Posterior cingulate gyrus (tissue), 11 donors: ENCODE measurements around the gene NMD3.
A peak's percentile ranks its signal among the peaks of the same experiment; 100 is the strongest.
"Not testable (repeated sequence)": the region's sequence is repeated elsewhere in the genome, so short reads cannot be mapped to it uniquely, and the experiment has no call there.

Experiments used
- DNase-seq, 10 donors: peaks; one replicate each; pipeline versions ENCODE4 v3.0.0 to v3.0.0-alpha.2; 2020 to 2021; ENCODE audit warnings: mixed read lengths in 3 of 10
- intact Hi-C: fragments of 100-400 bp; cut with DNase I; formaldehyde crosslinking; loops from one replicate; pipeline ENCODE4 v1.15.1; 2023

Gene NMD3

GRCh38 chr3:161220850-161221753 lies at the start of gene NMD3:
TSS of gene NMD3 (plus strand) at chr3:161221311. CDS start at chr3:161222014, 703 bp downstream.
- peak; percentile 86 to 99 (median 94) for DNase-seq
- intact Hi-C loops, result no loop called here

GRCh38 chr3:161171639-161172552 lies 49.2 kb upstream of the NMD3 start:
- DNase-seq, result no peak
- intact Hi-C loops, result no loop called here

DNA sequence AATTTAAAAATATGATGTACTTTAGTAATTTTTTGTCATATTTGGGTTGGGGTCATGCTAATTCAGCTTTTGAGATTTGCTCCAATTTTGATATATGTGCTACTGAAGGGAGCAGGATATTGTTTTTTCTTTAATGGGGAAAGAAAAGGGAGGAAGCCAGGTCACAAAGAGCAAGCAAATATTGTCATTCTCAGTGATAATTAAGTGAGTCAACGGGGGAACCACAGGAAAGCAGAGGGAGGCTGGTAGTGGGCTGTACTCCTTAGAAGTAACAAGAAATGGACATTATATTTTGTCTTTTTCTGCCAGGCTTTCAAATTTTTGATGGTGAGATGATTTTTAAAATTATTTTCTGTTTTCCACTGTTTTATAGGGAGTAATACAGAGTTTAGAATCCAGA lies 45.6 kb upstream of the NMD3 start:
- intact Hi-C loops, result no loop called here
- DNase-seq, result no peak

- no peak for DNase-seq
- intact Hi-C loops, result no loop called here
Observed at GRCh38 chr3:161177991-161178390, 43.1 kb upstream of the NMD3 start.

GRCh38 chr3:161181371-161181770 lies 39.7 kb upstream of the NMD3 start:
- intact Hi-C loops, DNase-seq: not testable (repeated sequence)

DNA sequence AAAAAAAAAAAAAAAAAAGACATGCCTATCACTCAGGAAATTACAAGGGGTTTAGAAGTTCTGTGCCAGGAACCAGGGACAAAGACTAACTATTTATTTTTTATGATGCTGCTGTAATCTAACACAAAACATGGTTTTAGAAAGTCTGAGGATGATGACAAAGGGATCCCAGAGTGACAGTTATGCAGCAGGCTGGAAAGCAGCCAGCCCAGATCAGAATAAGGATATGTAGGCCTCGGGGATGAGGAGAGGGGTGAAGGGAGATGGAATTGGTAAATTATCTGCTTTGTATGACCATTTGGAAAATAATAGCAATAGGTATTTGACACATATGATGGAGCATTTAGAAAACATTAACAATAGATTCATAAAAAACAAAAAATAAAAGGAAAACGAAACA lies 34.1 kb upstream of the NMD3 start:
- no peak for DNase-seq
- intact Hi-C loops, result no loop called here

DNA sequence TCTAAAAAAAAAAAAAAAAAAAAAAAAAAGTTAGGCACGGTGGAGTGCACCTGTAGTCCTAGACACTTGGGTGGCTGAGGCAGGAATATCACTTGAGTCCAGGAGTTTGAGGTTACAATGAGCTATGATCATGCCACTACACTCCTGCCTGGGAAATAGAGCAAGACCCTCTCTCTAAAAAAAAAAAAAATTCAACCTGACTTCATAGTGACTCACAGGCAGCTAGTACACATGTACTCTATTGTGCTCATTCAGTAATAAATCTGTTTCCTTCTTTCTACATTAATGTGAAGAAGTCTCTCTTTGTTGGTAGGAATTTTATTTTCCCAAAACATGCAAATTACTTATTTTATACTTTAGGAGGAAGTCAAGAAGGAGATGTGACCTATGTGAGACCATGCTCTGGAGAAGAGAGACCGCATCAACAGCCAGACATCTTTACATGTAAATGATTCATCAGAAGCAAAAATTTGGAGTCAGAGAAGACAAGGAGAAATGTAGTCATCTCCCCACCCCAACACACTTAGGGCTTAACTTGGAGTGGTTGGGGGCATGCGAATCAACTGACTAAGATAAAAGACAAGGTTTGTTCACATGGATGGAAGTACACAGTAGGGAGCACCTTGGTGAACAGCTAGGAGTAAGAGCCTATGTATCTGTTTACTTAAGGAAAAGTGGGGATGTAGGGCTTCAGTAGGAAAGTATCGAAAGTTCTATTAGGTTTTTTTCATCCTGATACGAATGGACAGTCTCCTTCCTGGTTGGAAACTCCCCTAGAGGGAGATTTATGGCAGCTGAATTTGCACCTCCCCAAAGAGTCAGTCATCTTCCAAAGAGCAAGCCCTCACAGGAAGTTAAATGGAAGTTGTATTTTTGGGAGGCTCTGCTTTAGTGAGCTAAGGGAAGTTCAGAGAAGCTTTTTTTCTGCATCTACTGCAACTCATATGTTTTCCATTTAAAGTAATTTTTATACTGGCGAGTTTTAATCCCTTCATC lies 23.0 kb upstream of the NMD3 start:
- DNase-seq, result no peak
- intact Hi-C loops, result no loop called here

GRCh38 chr3:161199926-161200325 lies 21.2 kb upstream of the NMD3 start:
- no peak for DNase-seq
- intact Hi-C loops, result no loop called here

- no peak for DNase-seq
- intact Hi-C loops, result no loop called here
Observed at GRCh38 chr3:161203485-161204098, 17.5 kb upstream of the NMD3 start.

- intact Hi-C loops, result no loop called here
- no peak for DNase-seq
Observed at GRCh38 chr3:161208931-161209330, 12.2 kb upstream of the NMD3 start.

DNA sequence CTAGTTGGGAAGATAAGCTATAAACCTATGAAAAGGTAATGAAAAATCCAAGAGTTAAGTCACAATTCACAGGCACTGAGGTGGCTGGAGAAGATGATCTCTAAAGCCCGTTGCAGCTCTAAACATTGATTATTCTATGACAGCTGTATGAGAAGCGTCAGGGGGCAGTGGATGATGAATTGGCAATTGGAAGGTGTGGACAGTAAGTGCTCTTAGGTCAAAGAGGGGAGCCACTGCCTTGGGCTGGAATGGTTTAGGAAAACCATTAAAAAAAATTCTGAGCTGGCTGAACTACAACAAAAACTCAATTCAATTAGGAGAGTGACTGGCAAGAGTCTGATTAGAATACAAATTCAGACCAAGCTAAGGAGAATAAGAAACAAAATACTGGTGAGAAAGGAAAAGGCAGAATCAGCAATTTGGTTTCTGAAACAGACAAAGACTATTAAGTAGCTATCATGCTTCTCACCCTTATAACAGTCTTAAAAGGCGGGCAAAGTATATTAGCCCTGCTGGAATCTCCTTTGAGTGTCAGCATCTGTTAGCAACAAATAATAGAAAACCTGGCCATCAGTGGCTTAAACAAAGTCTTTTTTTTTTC lies 8.8 kb upstream of the NMD3 start:
- DNase-seq, result no peak
- intact Hi-C loops, result loop anchor here (5.0 to 10.0 kb wide), 2 partner anchors 107 to 745 kb away; partner anchors contain the start of gene B3GALNT1

- no peak for DNase-seq
- intact Hi-C loops, result loop anchor here (5.0 to 10.0 kb wide), 2 partner anchors 108 to 746 kb away; partner anchors contain the start of gene B3GALNT1
Observed at GRCh38 chr3:161212906-161213305, 8.2 kb upstream of the NMD3 start.

DNA sequence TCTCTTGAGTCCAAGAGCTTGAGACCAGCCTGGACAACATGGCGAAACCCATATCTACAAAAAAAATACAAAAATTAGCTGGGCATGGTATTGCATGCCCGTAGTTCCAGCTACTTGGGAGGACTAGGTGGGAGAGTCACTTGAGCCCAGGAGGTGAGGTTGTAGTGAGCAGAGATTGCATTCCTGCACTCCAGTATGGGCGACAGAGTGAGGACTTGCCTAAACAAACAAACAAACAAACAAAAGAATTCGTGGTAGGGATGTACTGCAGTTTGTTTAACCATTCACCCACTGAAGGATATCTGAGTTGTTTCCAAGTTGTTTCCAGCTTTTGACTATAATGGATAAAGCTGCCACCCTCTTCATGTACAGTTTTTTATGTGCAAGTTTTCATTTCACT lies 7.5 kb upstream of the NMD3 start:
- intact Hi-C loops, result loop anchor here (5.0 to 10.0 kb wide), 2 partner anchors 109 to 746 kb away; partner anchors contain the start of gene B3GALNT1
- DNase-seq, result no peak

DNA sequence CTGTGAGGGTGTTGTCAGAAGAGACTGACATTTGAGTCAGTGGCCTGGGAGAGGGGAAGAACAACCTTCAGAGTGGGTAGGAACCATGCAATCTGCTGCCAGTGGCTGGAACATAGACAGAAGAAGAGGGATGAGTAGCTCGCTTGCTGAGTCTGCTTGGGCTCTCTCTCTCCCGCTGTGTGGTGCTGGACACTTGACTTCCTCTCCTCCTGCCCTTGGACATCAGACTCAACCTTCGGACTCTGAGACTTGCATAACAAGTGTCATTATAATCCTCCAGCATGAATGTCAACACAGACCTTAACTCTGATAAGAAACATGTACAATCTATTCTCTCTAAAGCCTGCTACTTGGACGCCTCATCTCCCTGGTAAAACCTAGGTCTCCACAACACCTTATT lies 5.9 kb upstream of the NMD3 start:
- intact Hi-C loops, result loop anchor here (10.0 kb wide), 1 partner anchor 110 kb away; the partner anchor contains the start of gene B3GALNT1
- DNase-seq, result no peak

- no peak for DNase-seq
- intact Hi-C loops, result loop anchor here (10.0 kb wide), 1 partner anchor 113 kb away; the partner anchor contains the start of gene B3GALNT1
Observed at GRCh38 chr3:161217496-161217895, 3.6 kb upstream of the NMD3 start.

DNA sequence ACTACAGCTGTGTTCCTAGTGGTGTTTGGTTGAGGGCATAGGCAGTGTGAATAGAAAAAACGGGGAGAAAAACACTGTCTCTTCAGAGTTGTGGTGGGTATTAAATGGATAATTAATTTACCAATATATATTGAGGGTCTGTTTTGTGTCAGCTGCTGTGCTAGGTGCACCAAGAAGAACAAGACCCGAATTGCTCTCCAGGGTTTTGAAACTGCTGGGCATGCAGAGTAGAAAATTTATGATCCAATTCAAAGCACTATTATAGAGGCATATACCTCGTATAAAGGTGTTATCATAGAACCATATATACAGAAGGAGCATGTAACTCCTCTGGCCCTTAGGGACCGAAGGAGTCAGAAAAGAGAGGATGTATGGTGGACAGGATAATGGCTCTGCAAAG lies 1.6 kb upstream of the NMD3 start:
- intact Hi-C loops, result loop anchor here (10.0 kb wide), 1 partner anchor 115 kb away; the partner anchor contains the start of gene B3GALNT1

DNA sequence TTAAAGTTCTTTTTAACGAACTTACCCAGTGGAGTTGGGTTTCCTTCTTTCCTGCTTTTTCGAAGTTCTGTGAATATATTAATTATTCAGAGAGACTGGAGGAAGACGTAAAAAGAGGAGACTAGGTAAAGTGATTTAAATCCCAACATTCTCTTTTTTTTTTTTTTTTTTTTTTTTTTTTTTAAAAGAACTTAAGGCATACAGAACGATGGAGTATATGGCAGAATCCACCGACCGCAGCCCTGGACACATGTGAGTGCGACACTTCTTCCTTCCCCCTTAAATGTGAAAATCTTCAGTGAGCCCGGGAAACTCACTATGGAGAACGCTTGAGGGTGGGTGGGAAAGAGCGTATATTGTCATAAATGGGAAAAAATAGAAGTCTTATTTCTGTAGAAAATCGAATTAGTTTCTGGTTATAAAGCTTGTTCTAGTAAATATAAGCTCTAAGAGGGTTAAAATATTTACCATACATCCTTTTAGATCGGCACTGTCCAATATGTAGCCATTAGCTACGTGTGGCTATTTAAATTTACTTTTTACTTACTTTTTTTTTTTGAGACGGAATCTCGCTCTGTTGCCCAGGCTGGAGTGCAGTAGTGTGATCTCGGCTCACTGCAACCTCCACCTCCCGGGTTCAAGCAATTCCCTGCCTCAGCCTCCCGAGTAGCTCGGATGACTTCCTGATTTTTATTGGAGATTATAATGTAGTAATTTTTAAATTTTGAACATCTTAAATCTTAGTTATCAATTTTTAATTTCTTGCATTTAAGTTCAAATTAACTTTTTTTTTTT lies 892 bp downstream of the NMD3 start:
- DNase-seq, result peak in 1 of 10 donors; percentile 23
- intact Hi-C loops, result no loop called here

More for the DNA sequence above, 1.6 kb upstream of the NMD3 start:
- DNase-seq, result no peak

- intact Hi-C loops, result no loop called here
- no peak for DNase-seq
Observed at GRCh38 chr3:161222662-161223061, 1.6 kb downstream of the NMD3 start.
